Tibial nerve (tissue), 4 donors: ENCODE results near the gene MAP2K2. TPM values are rescaled to one million over a fixed set of nuclear protein-coding genes. Genes with fewer than 3 reads are reported as not detected.
"Not testable (repeated sequence)": the region's sequence is repeated elsewhere in the genome, so short reads cannot be mapped to it uniquely, and the experiment has no call there.

Experiments
- DNase-seq, 2 donors: peaks; one replicate each; pipeline ENCODE4 v3.0.0-alpha.2; 2019; ENCODE audit warnings: low spot score in 2 of 2
- H3K27ac ChIP-seq, 4 donors: fragments of 200-600 bp; sonication (generic) in 3 of 4; one replicate each; pipeline ENCODE4 v1.5.1; 2017 to 2019; ENCODE audit warnings: mild to moderate bottlenecking in 1 of 4
- H3K27me3 ChIP-seq, 2 donors: fragments of 200-600 bp; sonication (generic) in 1 of 2; one replicate each; pipeline versions ENCODE4 v1.5.1 to v1.6.0; 2017 to 2019
- H3K36me3 ChIP-seq, 3 donors: fragments of 200-600 bp; sonication (generic); one replicate each; pipeline ENCODE4 v1.5.1; 2018 to 2019
- H3K4me1 ChIP-seq, 4 donors: fragments of 200-600 bp; sonication (generic) in 3 of 4; one replicate each; pipeline ENCODE4 v1.5.1; 2017 to 2019
- H3K4me3 ChIP-seq, 4 donors: fragments of 200-600 bp; sonication (generic) in 3 of 4; one replicate each; pipeline ENCODE4 v1.5.1; 2017 to 2019; ENCODE audit warnings: mild to moderate bottlenecking in 1 of 4, moderate library complexity in 1 of 4
- H3K9me3 ChIP-seq, 4 donors: fragments of 200-600 bp; sonication (generic) in 3 of 4; one replicate each; pipeline ENCODE4 v1.5.1; 2017 to 2019
- CTCF ChIP-seq, 5 experiments: fragments of 200-600 bp in 3 of 5; fragments of 450-650 bp in 2 of 5; sonication (generic) in 3 of 5; IDR thresholded peaks; one replicate each; pipeline ENCODE4 v1.5.1; 2016 to 2019; ENCODE audit warnings: antibody characterized with exemption in 5 of 5, mild to moderate bottlenecking in 3 of 5, moderate library complexity in 2 of 5
- EP300 ChIP-seq, 2 donors: sonication (generic); formaldehyde crosslinking; IDR thresholded peaks; one replicate each; pipeline ENCODE4 v1.6.1; 2017; ENCODE audit warnings: antibody characterized with exemption in 2 of 2, mild to moderate bottlenecking in 1 of 2
- POLR2A ChIP-seq, 2 donors: fragments of 450-650 bp; IDR thresholded peaks; one replicate each; pipeline ENCODE4 v1.6.1; 2017; ENCODE audit warnings: antibody characterized with exemption in 2 of 2, mild to moderate bottlenecking in 2 of 2, moderate library complexity in 2 of 2
- WGBS, 2 donors: methylation state at CpG; one replicate each; pipeline ENCODE4 v1.1.5; 2018; 5-methylcytosine and 5-hydroxymethylcytosine counted together
- total RNA-seq, 4 donors: library from RNA; depleted of rRNA; stranded (reverse); fragments of >200 nt; gene quantifications; one replicate each; pipeline ENCODE4 v1.1.0, GENCODE V29; 2016

MAP2K2 gene
- total RNA-seq, 4 donors from 2014 or later: 36.9 to 128 (median 75.0) TPM

- no peaks in the 10 kb centered on the region for H3K4me1 ChIP-seq
- WGBS, 2 donors: 77 to 81% methylated on average over 7 of the region's 7 CpGs
- TF ChIP-seq POLR2A (IDR thresholded peaks at IDR 0.05) (no peak), CTCF (IDR thresholded peaks at IDR 0.05) (no peak), EP300 (IDR thresholded peaks at IDR 0.05) (no peak)
- H3K36me3 ChIP-seq: no peaks in the 10 kb centered on the region
- peaks cover 0 to 31% of the 10 kb centered on the region in 2 donors for H3K27me3 ChIP-seq
- no peak overlapping the region for H3K4me3 ChIP-seq
- DNase-seq: no peak
- no peaks in the 10 kb centered on the region for H3K9me3 ChIP-seq
- no peak overlapping the region for H3K27ac ChIP-seq
These were observed 37.6 kb upstream of the MAP2K2 start for GRCh38 chr19:4161415-4162077.

- not testable (repeated sequence) for H3K4me1 ChIP-seq, H3K36me3 ChIP-seq, H3K9me3 ChIP-seq, DNase-seq, H3K4me3 ChIP-seq, H3K27ac ChIP-seq
- 65 to 67% methylated on average over 8 of the region's 8 CpGs for WGBS, 2 donors
- peaks cover 0 to 21% of the 10 kb centered on the region in 2 donors for H3K27me3 ChIP-seq
These were observed 34.0 kb upstream of the MAP2K2 start for GRCh38 chr19:4157971-4158370.

GRCh38 chr19:4157164-4157563 is 33.2 kb upstream of the MAP2K2 start:
- WGBS, 2 donors: 69 to 86% methylated on average over 6 of the region's 6 CpGs
- Histone ChIP-seq H3K27ac (no peak overlapping the region), H3K4me3 (no peak overlapping the region), H3K36me3 (no peaks in the 10 kb centered on the region), H3K9me3 (no peaks in the 10 kb centered on the region), H3K4me1 (no peaks in the 10 kb centered on the region), H3K27me3 (peaks cover 0 to 29% of the 10 kb centered on the region in 2 donors)
- TF ChIP-seq POLR2A (IDR thresholded peaks at IDR 0.05) (no peak), EP300 (IDR thresholded peaks at IDR 0.05) (no peak), CTCF (IDR thresholded peaks at IDR 0.05) (no peak)
- no peak for DNase-seq

- Histone ChIP-seq H3K4me1 (no peaks in the 10 kb centered on the region), H3K27ac (no peak overlapping the region), H3K9me3 (no peaks in the 10 kb centered on the region), H3K4me3 (no peak overlapping the region), H3K36me3 (no peaks in the 10 kb centered on the region), H3K27me3 (peaks cover 0 to 49% of the 10 kb centered on the region in 2 donors)
- 69 to 74% methylated on average over 11 to 18 of the region's 21 CpGs for WGBS, 2 donors
- TF ChIP-seq CTCF (IDR thresholded peaks at IDR 0.05) (no peak), EP300 (IDR thresholded peaks at IDR 0.05) (no peak), POLR2A (IDR thresholded peaks at IDR 0.05) (no peak)
- DNase-seq: no peak
These were observed 30.8 kb upstream of the MAP2K2 start for GRCh38 chr19:4154571-4155312.

- no peak for TF ChIP-seq EP300 (IDR thresholded peaks at IDR 0.05)
- no peak for TF ChIP-seq POLR2A (IDR thresholded peaks at IDR 0.05)
- no peak for TF ChIP-seq CTCF (IDR thresholded peaks at IDR 0.05)
- H3K36me3 ChIP-seq: no peaks in the 10 kb centered on the region
- H3K4me1 ChIP-seq: no peaks in the 10 kb centered on the region
- no peak overlapping the region for H3K4me3 ChIP-seq
- peaks cover 0 to 67% of the 10 kb centered on the region in 2 donors for H3K27me3 ChIP-seq
- 80 to 84% methylated on average over 10 of the region's 10 CpGs for WGBS, 2 donors
- no peak for DNase-seq
- H3K9me3 ChIP-seq: no peaks in the 10 kb centered on the region
- H3K27ac ChIP-seq: no peak overlapping the region
These were observed 28.5 kb upstream of the MAP2K2 start for GRCh38 chr19:4152241-4152998.
